GM19238 (cell line): ENCODE measurements around the gene PCED1A.
A peak's percentile ranks its signal among the peaks of the same experiment; 100 is the strongest.

Experiments
- DNase-seq: peaks from one replicate; pipeline ENCODE4 v3.0.0; 2011; ENCODE audit warnings: low spot score; ENCODE audit not compliant: insufficient read length

The PCED1A gene

GRCh38 chr20:2804852-2805688, 35.4 kb downstream of the PCED1A start:
- no peak for DNase-seq

DNA sequence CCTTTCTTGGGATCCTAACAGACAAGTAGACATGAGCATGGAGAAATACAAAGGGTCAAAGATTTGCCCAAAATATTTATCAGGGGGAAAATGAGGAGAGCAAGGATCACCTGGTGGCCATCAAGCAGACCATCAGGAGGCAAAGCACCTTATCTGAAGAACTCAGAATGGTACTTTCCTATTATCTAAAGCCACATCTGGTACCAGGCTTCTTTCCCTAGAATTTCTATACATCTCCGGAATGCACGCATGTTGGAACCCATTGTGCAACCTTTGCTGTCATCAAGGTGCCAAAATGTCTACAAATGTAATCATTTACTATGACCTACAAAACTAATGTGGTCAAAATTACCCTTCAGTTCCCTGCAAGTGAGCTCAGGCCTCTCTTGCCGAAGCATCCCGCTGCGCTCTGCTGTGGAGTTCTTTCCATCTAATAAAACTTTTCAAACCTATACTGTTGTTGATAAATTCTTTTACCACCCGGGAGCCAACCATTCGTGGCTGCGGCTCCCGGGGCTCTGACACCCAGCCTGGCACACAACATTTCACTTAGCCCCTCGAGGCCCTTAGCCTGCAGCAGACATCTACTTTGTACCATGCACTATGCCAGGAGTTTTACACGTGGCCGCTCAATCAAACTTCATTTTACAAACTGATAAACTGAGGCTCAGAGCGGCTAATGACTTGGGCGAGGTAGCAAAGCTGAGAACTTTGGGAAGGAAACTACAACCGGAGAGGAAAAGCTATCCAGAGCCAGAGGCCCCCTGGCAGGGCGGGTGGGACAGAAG, 36.2 kb downstream of the PCED1A start:
- DNase-seq: no peak

- DNase-seq: peak; percentile 29
Observed at GRCh38 chr20:2801286-2801728, 39.1 kb downstream of the PCED1A start.

GRCh38 chr20:2800521-2801285, 39.8 kb downstream of the PCED1A start, which contains the start of gene CPXM1:
TSS of gene CPXM1 (minus strand) at chr20:2800627. CDS start at chr20:2800572, 55 bp downstream.
- DNase-seq: peak; percentile 69

DNA sequence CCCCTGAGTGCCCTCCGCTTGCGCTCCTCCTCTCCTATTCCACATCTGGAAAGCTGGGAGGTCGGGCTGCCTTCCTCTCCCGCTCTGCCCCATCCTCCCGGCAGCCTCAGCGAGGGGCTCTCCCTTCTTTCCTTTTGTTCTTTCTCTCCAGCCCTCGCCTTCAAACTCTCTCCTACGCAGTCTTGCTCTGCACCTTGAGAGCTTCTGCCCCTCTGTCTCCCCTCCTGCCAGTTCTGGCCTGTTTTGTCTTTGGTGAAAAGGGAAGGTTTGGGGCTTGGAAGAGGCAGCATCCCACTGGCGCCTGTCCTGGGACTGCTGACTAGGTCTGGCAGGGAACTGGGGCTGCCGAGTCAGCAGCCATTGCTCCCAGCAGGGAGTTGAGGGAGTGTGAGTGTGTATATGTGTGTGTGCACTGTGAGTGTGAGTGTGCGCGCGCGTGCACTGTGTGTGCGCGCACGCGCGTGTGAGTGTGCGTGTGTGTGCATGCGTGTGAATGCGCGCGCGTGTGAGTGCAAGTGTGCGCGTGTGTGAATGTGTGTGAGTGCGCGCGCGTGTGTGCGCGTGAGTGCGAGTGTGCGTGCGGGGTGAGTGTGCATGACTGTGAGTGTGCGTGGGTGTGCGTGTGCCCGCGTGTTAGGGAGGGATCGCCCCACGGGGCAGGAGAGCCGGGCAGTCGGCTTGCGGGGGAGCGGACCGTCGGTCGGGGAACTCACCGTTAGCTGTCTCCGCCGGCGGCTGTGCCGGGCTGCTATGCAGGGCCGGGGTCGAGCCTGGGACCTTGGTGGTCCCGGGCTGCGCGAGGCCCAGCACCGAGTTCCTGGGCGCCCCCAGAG, 40.6 kb downstream of the PCED1A start:
- peak; percentile 45 for DNase-seq

- DNase-seq: no peak
Observed at GRCh38 chr20:2799271-2799670, 41.2 kb downstream of the PCED1A start.

DNA sequence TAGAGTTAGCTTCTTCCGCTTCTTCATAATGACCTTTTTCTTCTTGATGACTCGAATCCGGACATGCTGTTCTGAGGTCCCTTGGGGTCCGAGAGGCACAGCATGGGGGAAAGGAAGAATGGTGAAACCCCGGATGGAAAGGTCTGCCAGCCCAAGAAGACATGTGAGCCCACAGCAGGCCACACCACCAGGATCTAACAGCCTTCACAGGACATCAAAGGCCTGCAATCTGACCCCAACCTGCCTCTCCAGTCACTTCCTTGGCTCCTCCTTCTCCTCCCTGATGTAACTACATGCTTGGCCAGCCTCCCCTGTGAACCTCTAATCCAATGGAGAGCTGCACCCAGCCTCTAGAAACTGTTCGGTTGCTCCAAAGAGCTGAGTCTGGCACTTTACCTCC, 41.6 kb downstream of the PCED1A start:
- DNase-seq: no peak

GRCh38 chr20:2798095-2798805, 42.2 kb downstream of the PCED1A start:
- no peak for DNase-seq

- DNase-seq: no peak
Observed at GRCh38 chr20:2797136-2797983, 43.1 kb downstream of the PCED1A start.

GRCh38 chr20:2796011-2796660, 44.3 kb downstream of the PCED1A start:
- DNase-seq: no peak

GRCh38 chr20:2795451-2795850, 45.0 kb downstream of the PCED1A start:
- no peak for DNase-seq

- DNase-seq: no peak
Observed at GRCh38 chr20:2794866-2795447, 45.5 kb downstream of the PCED1A start.

DNA sequence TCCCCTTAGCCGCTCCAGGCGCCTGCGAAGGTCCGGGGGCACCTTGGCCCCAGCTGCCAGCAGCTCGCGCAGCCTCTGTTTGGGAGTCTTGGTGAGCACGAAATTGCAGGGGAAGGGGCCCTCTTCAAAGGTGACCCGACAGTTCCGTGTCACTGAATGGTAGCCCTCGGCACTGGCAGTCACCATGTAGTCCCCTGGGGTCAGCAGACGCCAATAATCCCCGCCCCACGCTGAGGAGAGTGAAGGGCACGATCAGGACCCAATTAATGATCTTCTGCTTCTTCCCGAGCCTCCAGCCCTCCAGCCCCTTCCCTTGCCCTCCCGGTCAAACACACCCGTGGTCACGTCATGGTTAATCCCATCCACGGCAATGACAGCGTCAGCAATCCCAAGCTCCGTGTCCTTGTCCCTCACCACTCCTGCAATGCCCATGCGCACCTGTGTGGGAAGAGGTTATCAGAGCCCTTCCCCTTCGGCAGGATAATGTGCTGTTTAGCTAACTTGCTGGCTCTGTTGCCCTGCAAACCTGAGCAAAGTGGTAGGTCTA, 46.2 kb downstream of the PCED1A start:
- no peak for DNase-seq

GRCh38 chr20:2793471-2793870, 47.0 kb downstream of the PCED1A start:
- no peak for DNase-seq
